NOMO-1 treated with DMSO at 0.1 percent for 48 hours (cell line): Measurements from ENCODE around the gene SLC12A9.

Experiments
- DNase-seq: peaks from one replicate; lab custom pipeline; 2025; ENCODE audit not compliant: unreplicated experiment; lab: John Stamatoyannopoulos, UW

Gene SLC12A9

DNA sequence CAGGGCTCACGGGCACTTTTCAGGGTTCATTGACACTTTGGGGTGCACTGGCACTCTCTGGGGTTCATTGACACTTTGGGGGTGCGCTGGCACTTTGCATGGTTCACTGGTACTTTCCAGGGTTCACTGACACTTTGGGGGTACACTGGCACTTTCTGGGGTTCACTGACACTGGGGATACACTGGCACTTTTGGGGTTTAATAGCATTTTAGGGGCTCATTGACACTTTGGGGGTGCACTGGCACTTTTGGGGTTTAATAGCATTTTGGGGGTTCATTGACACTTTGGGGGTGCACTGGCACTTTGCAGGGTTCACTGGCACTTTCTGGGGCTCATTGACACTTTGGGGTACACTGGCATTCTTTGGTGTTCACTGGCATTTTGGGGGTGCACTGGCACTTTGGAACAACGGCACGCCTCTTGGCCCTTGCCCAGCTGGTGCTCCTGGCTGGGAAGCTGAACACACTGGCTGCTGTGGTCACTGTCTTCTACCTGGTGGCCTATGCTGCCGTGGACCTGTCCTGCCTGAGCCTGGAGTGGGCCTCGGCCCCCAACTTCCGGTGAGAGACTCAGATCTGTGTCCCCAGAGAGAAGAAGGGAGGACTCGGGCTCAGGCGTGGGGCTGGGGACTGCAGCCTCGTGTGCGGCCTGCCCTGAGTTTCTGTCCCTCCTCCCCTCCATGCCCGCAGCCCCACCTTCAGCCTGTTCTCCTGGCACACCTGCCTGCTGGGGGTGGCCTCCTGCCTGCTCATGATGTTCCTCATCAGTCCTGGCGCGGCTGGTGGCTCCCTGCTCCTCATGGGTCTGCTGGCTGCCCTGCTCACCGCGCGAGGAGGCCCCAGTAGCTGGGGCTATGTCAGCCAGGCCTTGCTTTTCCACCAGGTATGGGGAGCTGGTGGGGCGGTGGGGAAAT is 8.4 kb downstream of the SLC12A9 start:
- no peak for DNase-seq

DNA sequence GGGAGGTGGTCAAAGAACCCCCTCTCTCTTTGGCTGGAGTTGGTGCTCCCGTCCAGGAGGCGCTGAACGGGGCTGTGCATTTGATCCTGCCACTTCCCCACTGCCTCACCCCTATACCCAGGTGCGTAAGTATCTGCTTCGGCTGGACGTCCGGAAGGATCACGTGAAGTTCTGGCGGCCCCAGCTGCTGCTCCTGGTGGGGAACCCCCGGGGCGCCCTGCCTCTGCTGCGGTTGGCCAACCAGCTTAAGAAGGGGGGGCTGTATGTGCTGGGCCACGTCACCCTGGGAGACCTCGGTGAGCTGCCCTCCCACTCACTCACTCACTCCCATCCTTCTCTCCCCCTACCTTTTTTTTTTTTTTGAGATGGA is 9.1 kb downstream of the SLC12A9 start:
- no peak for DNase-seq

GRCh38 chr7:100863406-100863950 is 11.0 kb downstream of the SLC12A9 start:
- DNase-seq = no peak

DNA sequence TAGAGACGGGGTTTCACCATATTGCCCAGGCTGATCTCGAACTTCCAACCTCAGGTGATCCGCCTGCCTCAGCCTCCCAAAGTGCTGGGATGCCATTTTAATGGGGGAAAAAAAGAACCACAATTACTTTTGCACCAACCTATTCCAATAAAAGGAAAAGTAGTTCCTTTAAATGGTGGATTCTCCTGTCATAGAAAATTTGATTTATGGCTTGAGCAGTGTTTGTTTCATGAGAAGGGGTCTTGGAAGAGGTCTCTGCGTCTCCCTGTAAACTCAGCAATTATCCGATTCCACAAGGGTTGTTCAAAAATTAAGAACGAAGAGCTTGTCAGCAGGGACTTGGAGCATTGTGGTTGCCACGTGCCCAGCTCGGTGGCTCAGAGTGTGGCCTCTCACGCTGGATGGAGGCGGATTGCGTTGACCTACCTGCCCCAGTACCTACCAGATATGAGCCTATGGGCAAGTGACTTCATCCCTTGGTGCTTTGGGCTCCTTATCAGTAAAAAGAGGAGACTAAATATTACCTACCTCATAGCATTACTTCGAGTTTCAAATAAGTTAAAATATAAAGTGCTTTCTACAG is 11.8 kb downstream of the SLC12A9 start:
- DNase-seq = no peak

DNA sequence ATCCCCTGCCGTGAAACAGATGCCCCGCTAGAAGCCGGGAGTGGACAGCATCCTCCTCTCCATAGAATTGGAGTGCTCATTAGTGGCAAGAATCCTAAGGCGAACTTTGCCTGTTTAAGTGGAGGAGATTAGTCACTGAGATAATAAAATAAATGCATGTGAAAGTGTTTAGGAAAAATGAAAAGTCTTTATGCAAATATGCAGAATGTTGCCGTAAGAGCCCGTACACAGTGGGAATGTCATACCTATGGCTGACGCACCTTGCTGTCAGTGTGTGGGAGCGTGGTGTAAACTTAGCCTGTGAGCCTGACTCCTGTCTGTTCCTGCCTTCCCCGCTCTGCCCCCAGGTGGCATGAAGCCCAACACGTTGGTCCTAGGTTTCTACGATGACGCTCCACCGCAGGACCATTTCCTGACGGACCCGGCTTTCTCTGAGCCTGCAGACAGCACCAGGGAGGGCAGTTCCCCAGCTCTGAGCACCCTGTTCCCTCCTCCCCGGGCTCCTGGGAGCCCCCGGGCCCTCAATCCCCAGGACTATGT is 12.9 kb downstream of the SLC12A9 start:
- no peak for DNase-seq

- no peak for DNase-seq
These were observed 13.6 kb downstream of the SLC12A9 start for GRCh38 chr7:100865938-100866728.

DNA sequence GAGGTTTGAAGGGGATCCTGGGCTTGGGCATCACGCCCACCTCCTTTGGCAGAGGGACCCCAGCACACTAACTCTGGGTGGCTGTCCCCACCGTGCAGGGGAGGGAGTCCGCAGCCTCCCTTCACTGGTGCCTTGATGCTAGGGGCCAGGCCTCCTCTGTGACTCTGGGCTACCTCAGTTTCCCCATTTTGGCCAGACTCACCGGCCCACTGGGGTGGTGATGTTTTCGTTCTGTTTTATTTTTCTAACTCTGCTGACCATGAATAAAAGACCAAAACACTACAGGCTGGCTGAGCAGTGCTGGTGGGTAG is 14.2 kb downstream of the SLC12A9 start:
- DNase-seq = no peak

GRCh38 chr7:100867040-100867775 is 14.7 kb downstream of the SLC12A9 start, which contains the start of gene TRIP6:
Gene TRIP6, plus strand, starts transcription at chr7:100867387. Its CDS starts 111 bp downstream, at chr7:100867498.
- DNase-seq = no peak

DNA sequence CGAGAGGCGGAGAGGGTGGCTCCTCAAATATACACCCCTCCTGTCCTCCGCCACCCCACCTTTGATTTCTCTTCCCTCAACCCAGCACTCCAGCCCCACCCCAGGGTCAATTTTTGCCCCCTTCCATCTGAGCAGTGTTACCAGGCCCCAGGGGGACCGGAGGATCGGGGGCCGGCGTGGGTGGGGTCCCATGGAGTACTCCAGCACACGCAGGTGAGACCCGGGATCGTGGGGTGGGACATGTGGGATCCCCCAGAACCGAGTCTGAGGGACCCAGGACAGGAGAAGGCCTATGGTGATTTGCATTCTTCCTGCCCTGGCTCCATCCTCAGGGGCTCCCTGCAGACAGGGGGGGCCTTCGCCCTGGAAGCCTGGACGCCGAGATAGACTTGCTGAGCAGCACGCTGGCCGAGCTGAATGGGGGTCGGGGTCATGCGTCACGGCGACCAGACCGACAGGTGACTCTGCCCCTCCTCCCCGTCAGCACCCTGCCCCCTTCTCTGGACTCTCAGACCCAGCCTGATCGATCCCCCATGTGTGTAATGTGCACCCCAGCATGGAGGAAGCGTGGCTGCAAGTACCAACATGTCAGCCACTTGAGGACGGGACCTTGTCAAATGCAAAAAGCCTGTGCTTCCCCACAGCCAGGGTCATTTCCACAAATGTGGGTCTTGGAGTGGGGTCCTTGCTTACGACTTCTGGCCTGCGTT is 15.4 kb downstream of the SLC12A9 start:
- no peak for DNase-seq

DNA sequence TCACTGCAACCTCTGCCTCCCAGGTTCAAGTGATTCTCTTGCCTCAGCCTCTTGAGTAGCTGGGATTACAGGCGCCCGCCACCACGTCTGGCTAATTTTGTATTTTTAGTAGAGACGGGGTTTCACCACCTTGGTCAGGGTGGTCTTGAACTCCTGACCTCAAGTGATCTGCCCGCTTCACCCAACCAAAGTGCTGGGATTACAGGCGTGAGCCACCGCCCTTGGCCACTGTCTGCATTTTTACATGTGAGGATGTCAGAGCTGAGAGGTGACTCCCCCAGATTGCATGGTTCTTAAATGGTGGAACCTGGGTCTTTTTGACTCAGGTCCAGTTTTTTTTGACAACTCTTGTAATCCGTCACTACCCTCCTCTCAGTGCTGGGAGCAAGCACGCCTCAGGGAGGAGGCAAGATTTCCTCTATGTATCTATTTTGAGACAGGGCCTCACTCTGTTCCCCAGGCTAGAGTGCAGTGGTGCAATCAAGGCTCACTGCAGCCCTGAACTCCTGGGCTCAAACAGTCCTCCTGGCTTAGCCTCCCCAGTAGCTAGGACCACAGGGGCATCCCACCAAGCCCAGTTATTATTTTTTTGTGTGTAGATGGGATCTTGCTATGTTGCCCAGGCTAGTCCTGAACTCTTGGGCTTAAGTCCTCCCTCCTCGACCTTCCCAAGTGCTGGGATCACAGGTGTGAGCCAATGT is 21.2 kb downstream of the SLC12A9 start:
- DNase-seq = no peak

- no peak for DNase-seq
These were observed 21.7 kb downstream of the SLC12A9 start for GRCh38 chr7:100874300-100874576.

DNA sequence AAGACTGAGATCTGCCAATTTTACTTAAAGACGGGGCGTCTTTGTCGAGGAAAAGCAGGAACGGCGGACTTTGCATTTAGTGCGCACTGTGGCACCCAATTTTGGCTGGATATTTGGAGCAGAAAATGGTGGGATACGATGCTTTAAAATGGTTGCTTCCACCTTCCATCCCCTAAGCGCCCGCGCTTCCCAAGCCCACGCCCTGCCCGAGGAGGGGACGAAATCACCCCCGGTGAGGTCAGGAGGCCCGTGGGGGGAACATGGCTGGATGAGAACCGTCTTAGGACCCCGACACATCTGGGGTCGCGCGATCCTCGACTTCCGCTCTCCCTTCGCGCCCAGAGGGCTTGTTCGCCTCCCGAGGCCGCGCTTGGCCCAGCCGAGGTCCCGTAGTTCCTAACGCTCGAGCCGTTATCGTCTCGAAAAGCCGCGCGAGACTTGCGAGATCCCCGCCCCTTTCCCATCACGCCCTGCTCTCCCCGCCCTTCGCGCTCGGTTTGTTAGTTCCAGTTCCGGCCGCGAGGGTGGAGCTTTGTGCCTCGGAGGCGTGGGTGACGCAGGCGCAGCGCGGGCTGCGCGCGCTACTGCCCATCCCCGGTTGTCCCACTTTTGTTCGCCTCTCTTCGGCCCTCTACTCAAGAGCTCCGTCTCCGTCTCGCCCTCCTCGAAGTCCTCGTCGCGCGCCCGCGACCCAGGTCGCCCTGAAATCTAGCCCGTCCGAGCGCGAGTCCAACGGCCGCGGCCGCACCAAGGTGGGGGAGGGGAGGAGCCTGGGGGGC is 22.3 kb downstream of the SLC12A9 start, which contains the start of gene SRRT:
Gene SRRT (plus strand): TSS at position 527 of the 779 bp plus-strand sequence. CDS start 488 bp downstream, outside the sequence.
- DNase-seq = peak; percentile 98

DNA sequence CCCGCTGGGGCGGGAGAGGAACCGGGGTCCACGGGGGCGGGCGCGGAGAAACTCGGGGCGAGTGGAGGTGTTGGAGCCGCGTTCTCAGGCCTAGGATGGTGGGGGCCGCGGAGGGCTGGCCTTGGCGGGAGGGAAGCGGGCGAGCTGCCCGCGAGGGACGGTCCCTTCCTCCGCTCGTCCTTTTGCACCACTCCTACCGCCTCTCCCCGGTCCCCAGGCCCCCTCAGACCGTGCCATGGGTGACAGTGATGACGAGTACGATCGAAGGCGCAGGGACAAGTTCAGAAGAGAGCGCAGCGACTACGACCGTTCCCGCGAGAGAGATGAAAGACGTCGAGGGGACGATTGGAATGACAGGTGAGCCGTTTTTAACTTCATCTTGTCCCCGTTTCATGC is 22.8 kb downstream of the SLC12A9 start:
- DNase-seq = peak; percentile 33

GRCh38 chr7:100878013-100878412 is 25.5 kb downstream of the SLC12A9 start:
- DNase-seq = no peak

GRCh38 chr7:100878685-100879084 is 26.2 kb downstream of the SLC12A9 start:
- DNase-seq = no peak

DNA sequence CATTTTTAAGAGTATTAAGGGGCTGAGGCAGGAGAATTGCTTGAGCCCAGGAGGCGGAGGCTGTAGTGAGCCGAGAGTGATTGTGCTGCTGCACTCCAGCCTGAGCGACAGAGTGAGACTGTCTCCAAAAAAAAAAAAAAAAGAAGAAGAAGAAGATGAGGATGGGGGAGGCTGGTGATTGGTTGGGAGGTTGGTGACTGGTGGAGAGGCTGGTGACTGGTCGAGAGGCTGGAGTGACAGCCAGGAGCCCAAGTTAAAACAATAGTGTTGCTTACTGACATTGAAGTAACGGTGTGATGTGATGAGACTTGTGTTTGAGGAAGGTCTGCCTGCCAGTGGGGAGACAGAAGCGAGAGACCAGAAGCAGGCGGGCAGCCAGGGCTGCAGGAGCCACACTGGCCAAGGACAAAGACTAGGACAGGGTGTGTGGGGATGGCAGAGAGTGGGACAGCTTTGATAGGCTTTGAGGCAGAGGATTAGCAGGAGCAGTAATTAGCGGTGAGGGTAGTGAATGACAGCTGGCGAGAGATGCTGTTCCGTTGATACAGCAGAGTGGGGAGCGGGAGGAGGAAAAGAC is 27.3 kb downstream of the SLC12A9 start:
- no peak for DNase-seq

DNA sequence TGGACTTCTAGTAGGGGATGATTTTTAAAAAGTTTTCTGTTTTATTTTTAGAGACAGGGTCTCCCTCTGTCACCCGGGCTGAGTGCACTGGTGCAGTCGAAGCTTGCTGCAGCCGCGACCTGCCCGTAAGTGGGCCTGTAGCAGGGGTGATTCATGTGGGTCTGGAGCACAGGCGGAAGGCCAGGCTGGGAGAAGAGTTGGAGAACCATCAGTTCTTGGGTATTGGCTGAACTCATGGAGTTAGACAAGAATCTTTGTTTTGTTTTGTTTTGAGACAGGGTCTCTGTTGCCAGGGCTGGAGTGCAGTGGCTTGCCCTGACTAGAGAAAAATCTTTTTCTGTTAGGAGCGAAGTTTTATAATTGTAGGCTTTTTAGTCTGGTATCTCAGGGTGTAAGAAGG is 28.1 kb downstream of the SLC12A9 start:
- no peak for DNase-seq

GRCh38 chr7:100881136-100881535 is 28.6 kb downstream of the SLC12A9 start:
- no peak for DNase-seq
